ENCODE measurements around the gene POTEH. TPM values are rescaled to one million over a fixed set of nuclear protein-coding genes. Genes with fewer than 3 reads are reported as not detected.
"Not testable (repeated sequence)": the region's sequence is repeated elsewhere in the genome, so short reads cannot be mapped to it uniquely, and the experiment has no call there.

Gene POTEH
- total RNA-seq, 1 donor, result under 0.01 TPM

GRCh38 chr22:15679702-15680101 is 10.1 kb upstream of the POTEH start:
- not testable (repeated sequence) for DNase-seq (ENCODE audit: insufficient read length, low spot score, missing footprints); H3K79me2 ChIP-seq (ENCODE audit: insufficient read depth, low read length); H3K4me2 ChIP-seq (ENCODE audit: insufficient read depth, low read length); H3K4me3 ChIP-seq (ENCODE audit: insufficient read depth, low read length); H2AFZ ChIP-seq (ENCODE audit: low read length); H3K27ac ChIP-seq (ENCODE audit: low read depth, low read length); H4K20me1 ChIP-seq (ENCODE audit: insufficient read depth, low read length); H3K9me3 ChIP-seq (ENCODE audit: low read depth, low read length); H3K36me3 ChIP-seq (ENCODE audit: insufficient read depth, low read length); H3K27me3 ChIP-seq (ENCODE audit: insufficient read depth, low read length); H3K4me1 ChIP-seq (ENCODE audit: insufficient read depth, low read length)

GRCh38 chr22:15684115-15684514 is 5.7 kb upstream of the POTEH start:
- H3K27ac ChIP-seq (ENCODE audit: low read depth, low read length); H3K4me1 ChIP-seq (ENCODE audit: insufficient read depth, low read length); H4K20me1 ChIP-seq (ENCODE audit: insufficient read depth, low read length); H3K27me3 ChIP-seq (ENCODE audit: insufficient read depth, low read length); H3K79me2 ChIP-seq (ENCODE audit: insufficient read depth, low read length); H3K4me3 ChIP-seq (ENCODE audit: insufficient read depth, low read length); H3K9me3 ChIP-seq (ENCODE audit: low read depth, low read length); H3K36me3 ChIP-seq (ENCODE audit: insufficient read depth, low read length); H2AFZ ChIP-seq (ENCODE audit: low read length); H3K4me2 ChIP-seq (ENCODE audit: insufficient read depth, low read length); DNase-seq (ENCODE audit: insufficient read length, low spot score, missing footprints): not testable (repeated sequence)

- H3K4me2 ChIP-seq (ENCODE audit: insufficient read depth, low read length); H3K27me3 ChIP-seq (ENCODE audit: insufficient read depth, low read length); H3K79me2 ChIP-seq (ENCODE audit: insufficient read depth, low read length); H3K4me3 ChIP-seq (ENCODE audit: insufficient read depth, low read length); DNase-seq (ENCODE audit: insufficient read length, low spot score, missing footprints); H3K4me1 ChIP-seq (ENCODE audit: insufficient read depth, low read length); H3K9me3 ChIP-seq (ENCODE audit: low read depth, low read length); H4K20me1 ChIP-seq (ENCODE audit: insufficient read depth, low read length); H3K27ac ChIP-seq (ENCODE audit: low read depth, low read length); H2AFZ ChIP-seq (ENCODE audit: low read length); H3K36me3 ChIP-seq (ENCODE audit: insufficient read depth, low read length): not testable (repeated sequence)
Measured at GRCh38 chr22:15684695-15685094, 5.1 kb upstream of the POTEH start.

GRCh38 chr22:15685641-15686040 is 4.2 kb upstream of the POTEH start:
- not testable (repeated sequence) for DNase-seq (ENCODE audit: insufficient read length, low spot score, missing footprints); H3K79me2 ChIP-seq (ENCODE audit: insufficient read depth, low read length); H3K27ac ChIP-seq (ENCODE audit: low read depth, low read length); H3K4me1 ChIP-seq (ENCODE audit: insufficient read depth, low read length); H3K9me3 ChIP-seq (ENCODE audit: low read depth, low read length); H3K4me2 ChIP-seq (ENCODE audit: insufficient read depth, low read length); H3K36me3 ChIP-seq (ENCODE audit: insufficient read depth, low read length); H4K20me1 ChIP-seq (ENCODE audit: insufficient read depth, low read length); H3K27me3 ChIP-seq (ENCODE audit: insufficient read depth, low read length); H3K4me3 ChIP-seq (ENCODE audit: insufficient read depth, low read length); H2AFZ ChIP-seq (ENCODE audit: low read length)

- H3K4me3 ChIP-seq (ENCODE audit: insufficient read depth, low read length); H3K36me3 ChIP-seq (ENCODE audit: insufficient read depth, low read length); H2AFZ ChIP-seq (ENCODE audit: low read length); H3K27me3 ChIP-seq (ENCODE audit: insufficient read depth, low read length); H3K79me2 ChIP-seq (ENCODE audit: insufficient read depth, low read length); H3K4me2 ChIP-seq (ENCODE audit: insufficient read depth, low read length); H3K9me3 ChIP-seq (ENCODE audit: low read depth, low read length); H4K20me1 ChIP-seq (ENCODE audit: insufficient read depth, low read length); DNase-seq (ENCODE audit: insufficient read length, low spot score, missing footprints); H3K4me1 ChIP-seq (ENCODE audit: insufficient read depth, low read length); H3K27ac ChIP-seq (ENCODE audit: low read depth, low read length): not testable (repeated sequence)
Measured at GRCh38 chr22:15687086-15687485, 2.7 kb upstream of the POTEH start.

GRCh38 chr22:15687676-15688075 is 2.1 kb upstream of the POTEH start:
- not testable (repeated sequence) for H2AFZ ChIP-seq (ENCODE audit: low read length); H3K79me2 ChIP-seq (ENCODE audit: insufficient read depth, low read length); H3K4me2 ChIP-seq (ENCODE audit: insufficient read depth, low read length); DNase-seq (ENCODE audit: insufficient read length, low spot score, missing footprints); H3K4me1 ChIP-seq (ENCODE audit: insufficient read depth, low read length); H3K27ac ChIP-seq (ENCODE audit: low read depth, low read length); H3K4me3 ChIP-seq (ENCODE audit: insufficient read depth, low read length); H3K27me3 ChIP-seq (ENCODE audit: insufficient read depth, low read length); H3K36me3 ChIP-seq (ENCODE audit: insufficient read depth, low read length); H4K20me1 ChIP-seq (ENCODE audit: insufficient read depth, low read length); H3K9me3 ChIP-seq (ENCODE audit: low read depth, low read length)

GRCh38 chr22:15688090-15688489 is 1.7 kb upstream of the POTEH start:
- H3K4me2 ChIP-seq (ENCODE audit: insufficient read depth, low read length); H3K4me3 ChIP-seq (ENCODE audit: insufficient read depth, low read length); H3K9me3 ChIP-seq (ENCODE audit: low read depth, low read length); H3K27ac ChIP-seq (ENCODE audit: low read depth, low read length); H3K4me1 ChIP-seq (ENCODE audit: insufficient read depth, low read length); H3K36me3 ChIP-seq (ENCODE audit: insufficient read depth, low read length); DNase-seq (ENCODE audit: insufficient read length, low spot score, missing footprints); H4K20me1 ChIP-seq (ENCODE audit: insufficient read depth, low read length); H3K27me3 ChIP-seq (ENCODE audit: insufficient read depth, low read length); H3K79me2 ChIP-seq (ENCODE audit: insufficient read depth, low read length); H2AFZ ChIP-seq (ENCODE audit: low read length): not testable (repeated sequence)

- not testable (repeated sequence) for H3K4me1 ChIP-seq (ENCODE audit: insufficient read depth, low read length); H2AFZ ChIP-seq (ENCODE audit: low read length); H3K9me3 ChIP-seq (ENCODE audit: low read depth, low read length); H3K27ac ChIP-seq (ENCODE audit: low read depth, low read length); DNase-seq (ENCODE audit: insufficient read length, low spot score, missing footprints); H4K20me1 ChIP-seq (ENCODE audit: insufficient read depth, low read length); H3K27me3 ChIP-seq (ENCODE audit: insufficient read depth, low read length); H3K4me3 ChIP-seq (ENCODE audit: insufficient read depth, low read length); H3K4me2 ChIP-seq (ENCODE audit: insufficient read depth, low read length); H3K36me3 ChIP-seq (ENCODE audit: insufficient read depth, low read length); H3K79me2 ChIP-seq (ENCODE audit: insufficient read depth, low read length)
Measured at GRCh38 chr22:15689012-15689748, 646 bp upstream of the POTEH start.

GRCh38 chr22:15713600-15713999 is 23.8 kb downstream of the POTEH start:
- H3K4me3 ChIP-seq (ENCODE audit: insufficient read depth, low read length); H3K4me2 ChIP-seq (ENCODE audit: insufficient read depth, low read length); H2AFZ ChIP-seq (ENCODE audit: low read length); DNase-seq (ENCODE audit: insufficient read length, low spot score, missing footprints); H3K27me3 ChIP-seq (ENCODE audit: insufficient read depth, low read length); H3K9me3 ChIP-seq (ENCODE audit: low read depth, low read length); H3K4me1 ChIP-seq (ENCODE audit: insufficient read depth, low read length); H3K36me3 ChIP-seq (ENCODE audit: insufficient read depth, low read length); H3K27ac ChIP-seq (ENCODE audit: low read depth, low read length); H4K20me1 ChIP-seq (ENCODE audit: insufficient read depth, low read length); H3K79me2 ChIP-seq (ENCODE audit: insufficient read depth, low read length): not testable (repeated sequence)
